ENCODE measurements around the gene SRF.
"Not testable (repeated sequence)": the region's sequence is repeated elsewhere in the genome, so short reads cannot be mapped to it uniquely, and the experiment has no call there.

DNA sequence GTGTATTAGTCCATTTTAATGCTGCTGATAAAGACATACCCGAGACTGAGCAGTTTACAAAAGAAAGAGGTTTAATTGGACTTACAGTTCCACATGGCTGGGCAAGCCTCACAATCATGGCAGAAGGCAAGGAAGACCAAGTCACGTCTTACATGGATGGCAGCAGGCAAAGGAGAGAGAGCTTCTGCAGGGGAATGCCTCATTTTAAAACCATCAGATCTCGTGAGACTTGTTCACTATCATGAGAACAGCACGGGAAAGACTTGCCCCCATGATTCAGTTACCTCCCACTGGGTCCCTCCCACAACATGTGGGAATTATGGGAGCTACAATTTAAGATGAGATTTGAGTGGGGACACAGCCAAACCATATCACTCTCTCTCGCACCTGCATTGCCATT, 39.7 kb upstream of the SRF start:
- not testable (repeated sequence) for TF ChIP-seq CTCF, POLR2A (IDR thresholded peaks at IDR 0.05)
